ENCODE data around the gene SPTBN1. TPM values are rescaled to one million over a fixed set of nuclear protein-coding genes. Genes with fewer than 3 reads are reported as not detected.
A peak's percentile ranks its signal among the peaks of the same experiment; 100 is the strongest.

SPTBN1 gene
- total and polyA plus RNA-seq, 9 of the 15 experiments (the other 6 are each of a cell fraction or from before 2014, with no cell fraction given), result 8.9 to 66.8 (median 31.4) TPM

GRCh38 chr2:54652540-54652939, 196.4 kb downstream of the SPTBN1 start:
- FAIRE-seq (no peak), ATAC-seq (peak; percentile 54; the same call in 2 of the 3 replicates), DNase-seq (ENCODE audit: extremely low read depth in 1 of 4, low spot score in 3 of 4) (peak in 2 of 4 experiments; percentile 31 to 37)
- no peaks in the 10 kb centered on the region for H3K79me2 ChIP-seq (ENCODE audit: control insufficient read depth, insufficient read depth, low read length)
- 74% methylated on average over 1 of the region's 1 CpG for WGBS (ENCODE audit: insufficient coverage, low coverage, missing lambda C conversion rate)
- H3K36me3 ChIP-seq (ENCODE audit: control insufficient read depth, insufficient read depth, low read length), result peaks cover 85% of the 10 kb centered on the region
- H3K4me3 ChIP-seq, result no peak overlapping the region
- no peak overlapping the region for H2AFZ ChIP-seq (ENCODE audit: low read depth, low read length)
- ChIA-PET POLR2A (interaction anchor here (1.2 kb wide), 1 partner anchor 12 kb away, joined by 4 read pairs; no protein-coding TSS in a partner anchor), CTCF (ENCODE audit: low intra/inter-chr PET ratio) (no interaction called here)
- intact Hi-C loops (cut with micrococcal nuclease), result no loop called here
- H3K9ac ChIP-seq (ENCODE audit: insufficient read depth in 1 of 2, low read depth in 2 of 2, low read length in 2 of 2), result no peak overlapping the region
- no peaks in the 10 kb centered on the region for H3K4me1 ChIP-seq (replicated peaks in 1 of 2; ENCODE audit: control insufficient read depth in 2 of 2, insufficient read depth in 2 of 2, low read length in 2 of 2)
- no peak overlapping the region for H3K27ac ChIP-seq (ENCODE audit: extremely low read depth, low read depth, low read length)
- H3K9me3 ChIP-seq (replicated peaks; ENCODE audit: control insufficient read depth, insufficient read depth, low read depth, low read length), result no peaks in the 10 kb centered on the region
- peak; percentile 90 for TF ChIP-seq NFIC (IDR thresholded peaks at IDR 0.05)
- peak; percentile 46 for TF ChIP-seq FOSL1 (tag; conservative IDR thresholded peaks at IDR 0.05)
- TF ChIP-seq MEIS2 (IDR thresholded peaks at IDR 0.05; ENCODE audit: partially characterized antibody), result peak; percentile 65
- TF ChIP-seq ATF3 (IDR thresholded peaks at IDR 0.05), result peak; percentile 70
- no peak for TF ChIP-seq ATF3 (CRISPR knock-in tag; conservative IDR thresholded peaks at IDR 0.05)
- TF ChIP-seq PBX2 (CRISPR knock-in tag; IDR thresholded peaks at IDR 0.05; ENCODE audit: low read depth), result no peak
- peak; percentile 40; the same call in 1 of the 2 replicates for TF ChIP-seq PBX2 (tag; conservative IDR thresholded peaks at IDR 0.05; ENCODE audit: low read depth)
- no peak for TF ChIP-seq ZNF146 (CRISPR knock-in tag; IDR thresholded peaks at IDR 0.05; ENCODE audit: unreplicated experiment)
- H3K9me1 ChIP-seq (ENCODE audit: control insufficient read depth, insufficient read depth, low read length), result no peaks in the 10 kb centered on the region
- no peaks in the 10 kb centered on the region for H4K20me1 ChIP-seq (replicated peaks; ENCODE audit: control insufficient read depth, insufficient read depth, low read length)
- no peak overlapping the region for H3K4me2 ChIP-seq (ENCODE audit: insufficient read depth, low read length)
- no peaks in the 10 kb centered on the region for H3K27me3 ChIP-seq (ENCODE audit: control insufficient read depth in 2 of 2, insufficient read depth in 2 of 2, low read length in 2 of 2)
- no TSS peak for BruUV-seq (replicated peaks)
- in situ Hi-C loops (cut with MboI), result no loop called here

Measured in K562 (cell line).